HepG2 (cell line): ENCODE results near the gene SPATA32. TPM values are rescaled to one million over a fixed set of nuclear protein-coding genes. Genes with fewer than 3 reads are reported as not detected.
A peak's percentile ranks its signal among the peaks of the same experiment; 100 is the strongest.

Experiments
- AGO1 ChIP-seq: fragments of 200-400 bp; formaldehyde crosslinking; IDR thresholded peaks from 2 replicates; pipeline ENCODE4 v1.6.1; 2017; ENCODE audit warnings: mild to moderate bottlenecking, low read depth, low read length, moderate library complexity; ENCODE audit not compliant: poor library complexity, severe bottlenecking
- FOXM1 ChIP-seq: sonication (generic); formaldehyde crosslinking; IDR thresholded peaks from 2 replicates; pipeline ENCODE4 v1.5.0; 2020; ENCODE audit warnings: missing genetic modification reagents
- HMGA1 ChIP-seq: sonication (generic); formaldehyde crosslinking; conservative IDR thresholded peaks from 2 replicates; pipeline ENCODE4 v1.4.0; 2020; ENCODE audit warnings: missing genetic modification reagents
- KDM5A ChIP-seq: fragments of 200-600 bp; sonication (generic); IDR thresholded peaks from 2 replicates; pipeline ENCODE4 v1.7.0; 2018; ENCODE audit warnings: antibody characterized with exemption, mild to moderate bottlenecking, low read length, borderline replicate concordance
- MAF1 ChIP-seq: sonication (generic); formaldehyde crosslinking; IDR thresholded peaks from 2 replicates; pipeline ENCODE4 v1.5.0; 2020; ENCODE audit warnings: missing genetic modification reagents, borderline replicate concordance
- MAFK ChIP-seq, 2 experiments: IDR thresholded peaks in 1 of 2; conservative IDR thresholded peaks in 1 of 2; 2 replicates each; pipeline ENCODE4 v1.6.1; 2011; ENCODE audit warnings: improper control_type of control experiment in 2 of 2, low read length in 2 of 2
- MXI1 ChIP-seq: IDR thresholded peaks from 3 replicates; pipeline ENCODE4 v1.6.1; 2012; ENCODE audit warnings: low read depth, low read length, inconsistent platforms, borderline replicate concordance
- NR2C2 ChIP-seq: sonication (generic); formaldehyde crosslinking; IDR thresholded peaks from 2 replicates; pipeline ENCODE4 v1.4.0; 2020; ENCODE audit warnings: missing genetic modification reagents, mild to moderate bottlenecking, moderate library complexity, borderline replicate concordance
- SNAPC2 ChIP-seq: sonication (generic); formaldehyde crosslinking; IDR thresholded peaks from 2 replicates; pipeline ENCODE4 v1.8.1; 2022; ENCODE audit warnings: mild to moderate bottlenecking, missing genetic modification reagents
- ZBTB42 ChIP-seq: sonication (generic); formaldehyde crosslinking; IDR thresholded peaks from 2 replicates; pipeline ENCODE4 v1.5.0; 2020; ENCODE audit warnings: mild to moderate bottlenecking, missing genetic modification reagents
- ZFP36L2 ChIP-seq: sonication (generic); formaldehyde crosslinking; IDR thresholded peaks from 2 replicates; pipeline ENCODE4 v1.4.0; 2020; ENCODE audit warnings: missing genetic modification reagents
- ZNF20 ChIP-seq: sonication (generic); formaldehyde crosslinking; IDR thresholded peaks from 2 replicates; pipeline ENCODE4 v1.4.0; 2020; ENCODE audit warnings: mild to moderate bottlenecking, moderate library complexity, missing genetic modification reagents
- ZNF383 ChIP-seq: sonication (generic); formaldehyde crosslinking; IDR thresholded peaks from 2 replicates; pipeline ENCODE4 v1.4.0; 2020; ENCODE audit warnings: missing genetic modification reagents, mild to moderate bottlenecking, borderline replicate concordance
- ZNF605 ChIP-seq: sonication (generic); formaldehyde crosslinking; IDR thresholded peaks from 2 replicates; pipeline ENCODE4 v1.8.0; 2022; ENCODE audit warnings: mild to moderate bottlenecking, missing genetic modification reagents
- ZNF775 ChIP-seq: sonication (generic); formaldehyde crosslinking; IDR thresholded peaks from 2 replicates; pipeline ENCODE4 v1.4.0; 2020; ENCODE audit warnings: missing genetic modification reagents, mild to moderate bottlenecking, moderate library complexity, borderline replicate concordance
- polyA plus RNA-seq, 8 experiments: library from polyadenylated mRNA; depleted of rRNA in 3 of 8; stranded (reverse) in 7 of 8; unstranded in 1 of 8; fragments of >200 nt; fragmentation: Illumina TruSeq in 4 of 8; extraction: Trizol in 4 of 8; gene quantifications; 2 replicates each; pipeline versions ENCODE4 v1.2.1 to v1.2.3, GENCODE V29; 2011 to 2016; ENCODE audit warnings: low read depth in 4 of 8, missing spikeins in 1 of 8, mixed read lengths in 1 of 8; ENCODE audit not compliant: insufficient read depth in 1 of 8
- total RNA-seq, 5 experiments: library from RNA; depleted of rRNA; stranded (reverse); fragments of >200 nt; fragmentation: Illumina TruSeq; extraction: Trizol; gene quantifications; 2 replicates each; pipeline ENCODE4 v1.2.3, GENCODE V29; 2016; ENCODE audit warnings: low read depth in 1 of 5
- TF ChIP-seq, protein P1 (sequence below): sonication (generic); formaldehyde crosslinking; IDR thresholded peaks from 2 replicates; pipeline ENCODE4 v1.5.0; 2020; ENCODE audit warnings: missing genetic modification reagents
- TF ChIP-seq, protein P2 (sequence below): sonication (generic); formaldehyde crosslinking; IDR thresholded peaks from 2 replicates; pipeline ENCODE4 v1.9.0; 2021; ENCODE audit warnings: missing genetic modification reagents, borderline replicate concordance
- TF ChIP-seq, protein P3 (sequence below): sonication (generic); formaldehyde crosslinking; IDR thresholded peaks from 2 replicates; pipeline ENCODE4 v1.4.0; 2020; ENCODE audit warnings: mild to moderate bottlenecking, missing genetic modification reagents
- TF ChIP-seq, protein P4 (sequence below): sonication (generic); formaldehyde crosslinking; IDR thresholded peaks from 2 replicates; pipeline ENCODE4 v1.4.0; 2020; ENCODE audit warnings: missing genetic modification reagents; ENCODE audit errors: not compliant biosample characterization

Gene SPATA32
- total and polyA plus RNA-seq, 2 of the 13 experiments (the other 11 are each of a cell fraction or from before 2014, with no cell fraction given), result not detected

DNA sequence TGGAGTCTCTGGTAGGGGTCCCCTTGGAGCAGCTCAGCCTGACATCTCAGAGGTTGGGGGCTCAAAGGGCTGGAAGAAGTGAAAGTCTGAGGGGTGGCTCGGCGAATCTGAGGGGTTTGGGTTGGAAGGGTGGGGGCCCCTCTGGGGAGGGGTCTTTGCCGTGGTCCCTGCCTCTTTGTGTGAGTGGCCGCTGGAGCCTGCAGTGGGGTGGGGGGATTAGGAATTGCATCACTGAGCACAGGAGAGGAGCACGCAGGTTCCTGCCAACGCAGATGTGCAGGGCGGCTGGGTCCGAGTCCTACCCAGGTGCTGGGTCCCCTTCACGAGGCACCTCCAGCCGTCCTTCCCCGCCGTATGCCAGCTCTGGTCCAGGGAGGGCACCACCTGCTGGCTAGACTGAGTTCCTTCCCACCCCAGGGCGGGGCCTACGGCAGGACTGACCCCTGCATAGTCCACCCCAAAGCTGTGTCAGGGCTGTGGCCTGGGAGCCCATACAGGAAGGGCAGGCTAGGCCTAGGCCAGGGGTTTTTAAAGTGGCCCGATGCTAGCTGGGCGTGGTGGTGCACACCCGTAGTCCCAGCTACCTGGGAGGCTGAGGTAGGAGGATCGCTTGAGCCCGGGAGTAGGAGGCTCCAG, 30.3 kb downstream of the SPATA32 start (continued):
- TF ChIP-seq ZBTB42 (CRISPR knock-in tag), result no peak
- TF ChIP-seq, protein P1, sequence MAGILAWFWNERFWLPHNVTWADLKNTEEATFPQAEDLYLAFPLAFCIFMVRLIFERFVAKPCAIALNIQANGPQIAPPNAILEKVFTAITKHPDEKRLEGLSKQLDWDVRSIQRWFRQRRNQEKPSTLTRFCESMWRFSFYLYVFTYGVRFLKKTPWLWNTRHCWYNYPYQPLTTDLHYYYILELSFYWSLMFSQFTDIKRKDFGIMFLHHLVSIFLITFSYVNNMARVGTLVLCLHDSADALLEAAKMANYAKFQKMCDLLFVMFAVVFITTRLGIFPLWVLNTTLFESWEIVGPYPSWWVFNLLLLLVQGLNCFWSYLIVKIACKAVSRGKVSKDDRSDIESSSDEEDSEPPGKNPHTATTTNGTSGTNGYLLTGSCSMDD (CRISPR knock-in tag), result no peak
- no peak for TF ChIP-seq ZFP36L2 (CRISPR knock-in tag)
- no peak; the same call in 2 of the 3 replicates for TF ChIP-seq MXI1
- TF ChIP-seq MAF1 (CRISPR knock-in tag), result 0 out of 2 replicates have a peak, but pooled peaks have one; percentile 41
- no peak for TF ChIP-seq ZNF383 (CRISPR knock-in tag)
- no peak for TF ChIP-seq HMGA1 (CRISPR knock-in tag)
- no peak for TF ChIP-seq ZNF605
- TF ChIP-seq AGO1, result no peak
- TF ChIP-seq, protein P2, sequence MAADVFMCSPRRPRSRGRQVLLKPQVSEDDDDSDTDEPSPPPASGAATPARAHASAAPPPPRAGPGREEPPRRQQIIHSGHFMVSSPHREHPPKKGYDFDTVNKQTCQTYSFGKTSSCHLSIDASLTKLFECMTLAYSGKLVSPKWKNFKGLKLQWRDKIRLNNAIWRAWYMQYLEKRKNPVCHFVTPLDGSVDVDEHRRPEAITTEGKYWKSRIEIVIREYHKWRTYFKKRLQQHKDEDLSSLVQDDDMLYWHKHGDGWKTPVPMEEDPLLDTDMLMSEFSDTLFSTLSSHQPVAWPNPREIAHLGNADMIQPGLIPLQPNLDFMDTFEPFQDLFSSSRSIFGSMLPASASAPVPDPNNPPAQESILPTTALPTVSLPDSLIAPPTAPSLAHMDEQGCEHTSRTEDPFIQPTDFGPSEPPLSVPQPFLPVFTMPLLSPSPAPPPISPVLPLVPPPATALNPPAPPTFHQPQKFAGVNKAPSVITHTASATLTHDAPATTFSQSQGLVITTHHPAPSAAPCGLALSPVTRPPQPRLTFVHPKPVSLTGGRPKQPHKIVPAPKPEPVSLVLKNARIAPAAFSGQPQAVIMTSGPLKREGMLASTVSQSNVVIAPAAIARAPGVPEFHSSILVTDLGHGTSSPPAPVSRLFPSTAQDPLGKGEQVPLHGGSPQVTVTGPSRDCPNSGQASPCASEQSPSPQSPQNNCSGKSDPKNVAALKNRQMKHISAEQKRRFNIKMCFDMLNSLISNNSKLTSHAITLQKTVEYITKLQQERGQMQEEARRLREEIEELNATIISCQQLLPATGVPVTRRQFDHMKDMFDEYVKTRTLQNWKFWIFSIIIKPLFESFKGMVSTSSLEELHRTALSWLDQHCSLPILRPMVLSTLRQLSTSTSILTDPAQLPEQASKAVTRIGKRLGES (CRISPR knock-in tag), result no peak
- TF ChIP-seq KDM5A, result no peak
- TF ChIP-seq SNAPC2 (CRISPR knock-in tag), result no peak
- peak; percentile 73; the same call in 1 of the 2 replicates for TF ChIP-seq ZNF20 (CRISPR knock-in tag)
- TF ChIP-seq ZNF775 (CRISPR knock-in tag), result no peak
- TF ChIP-seq, protein P3, sequence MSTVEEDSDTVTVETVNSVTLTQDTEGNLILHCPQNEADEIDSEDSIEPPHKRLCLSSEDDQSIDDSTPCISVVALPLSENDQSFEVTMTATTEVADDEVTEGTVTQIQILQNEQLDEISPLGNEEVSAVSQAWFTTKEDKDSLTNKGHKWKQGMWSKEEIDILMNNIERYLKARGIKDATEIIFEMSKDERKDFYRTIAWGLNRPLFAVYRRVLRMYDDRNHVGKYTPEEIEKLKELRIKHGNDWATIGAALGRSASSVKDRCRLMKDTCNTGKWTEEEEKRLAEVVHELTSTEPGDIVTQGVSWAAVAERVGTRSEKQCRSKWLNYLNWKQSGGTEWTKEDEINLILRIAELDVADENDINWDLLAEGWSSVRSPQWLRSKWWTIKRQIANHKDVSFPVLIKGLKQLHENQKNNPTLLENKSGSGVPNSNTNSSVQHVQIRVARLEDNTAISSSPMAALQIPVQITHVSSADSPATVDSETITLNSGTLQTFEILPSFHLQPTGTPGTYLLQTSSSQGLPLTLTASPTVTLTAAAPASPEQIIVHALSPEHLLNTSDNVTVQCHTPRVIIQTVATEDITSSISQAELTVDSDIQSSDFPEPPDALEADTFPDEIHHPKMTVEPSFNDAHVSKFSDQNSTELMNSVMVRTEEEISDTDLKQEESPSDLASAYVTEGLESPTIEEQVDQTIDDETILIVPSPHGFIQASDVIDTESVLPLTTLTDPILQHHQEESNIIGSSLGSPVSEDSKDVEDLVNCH (CRISPR knock-in tag), result no peak
- no peak for TF ChIP-seq FOXM1 (CRISPR knock-in tag)
- TF ChIP-seq, protein P4, sequence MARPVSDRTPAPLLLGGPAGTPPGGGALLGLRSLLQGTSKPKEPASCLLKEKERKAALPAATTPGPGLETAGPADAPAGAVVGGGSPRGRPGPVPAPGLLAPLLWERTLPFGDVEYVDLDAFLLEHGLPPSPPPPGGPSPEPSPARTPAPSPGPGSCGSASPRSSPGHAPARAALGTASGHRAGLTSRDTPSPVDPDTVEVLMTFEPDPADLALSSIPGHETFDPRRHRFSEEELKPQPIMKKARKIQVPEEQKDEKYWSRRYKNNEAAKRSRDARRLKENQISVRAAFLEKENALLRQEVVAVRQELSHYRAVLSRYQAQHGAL (CRISPR knock-in tag), result no peak
- TF ChIP-seq MAFK (conservative IDR thresholded peaks at IDR 0.05 in 1 of 2, IDR thresholded peaks at IDR 0.05 in 1 of 2; ENCODE audit: low read length in 2 of 2), result no peak
- TF ChIP-seq NR2C2 (CRISPR knock-in tag), result no peak
